IMR-90 (cell line): ENCODE data around the gene NAV2. TPM values are rescaled to one million over a fixed set of nuclear protein-coding genes. Genes with fewer than 3 reads are reported as not detected.

Source experiments
- ATAC-seq: fragments of 200-7000 bp; cut with Tn5 transposase; 2 replicates; pipeline ENCODE4 v1.9.1; 2020; ENCODE audit warnings: low read depth, mild to moderate bottlenecking, moderate library complexity
- BruUV-seq: library from RNA; stranded (reverse); fragments of 400-500 nt; replicated peaks from 2 replicates; lab custom pipeline; 2021; lab: Mats Ljungman, UMichigan
- CTCF ChIA-PET: fragments of 300-600 bp; formaldehyde crosslinking; extraction: SDS; loops from one replicate; lab custom pipeline; 2021; ENCODE audit warnings: antibody characterized with exemption; lab: Yijun Ruan, JAX
- POLR2A ChIA-PET: fragments of 300-600 bp; sonication (Branson Sonifier 250); formaldehyde crosslinking; loops from one replicate; lab custom pipeline; 2022; ENCODE audit warnings: antibody characterized with exemption; ENCODE audit not compliant: unreplicated experiment; lab: Charles Lee
- DNase-seq: peaks from one replicate; pipeline ENCODE4 v3.0.0; 2013
- H2AFZ ChIP-seq: replicated peaks from 2 replicates; pipeline ENCODE3; 2013; ENCODE audit warnings: low read length, mild to moderate bottlenecking; ENCODE audit not compliant: poor library complexity
- H2AK5ac ChIP-seq: 2 replicates; pipeline ENCODE4 v1.6.1; 2013; ENCODE audit warnings: low read depth, low read length, inconsistent platforms
- H2AK9ac ChIP-seq: replicated peaks from 2 replicates; pipeline ENCODE3; 2013; ENCODE audit warnings: mild to moderate bottlenecking, low read depth, low read length, moderate library complexity; ENCODE audit not compliant: poor library complexity
- H2BK120ac ChIP-seq: 2 replicates; pipeline ENCODE4 v1.6.1; 2013; ENCODE audit warnings: low read depth, low read length, inconsistent platforms
- H2BK15ac ChIP-seq: 3 replicates; pipeline ENCODE4 v1.6.1; 2013; ENCODE audit warnings: low read depth, low read length, inconsistent platforms
- H2BK20ac ChIP-seq: 2 replicates; pipeline ENCODE4 v1.6.1; 2013; ENCODE audit warnings: low read depth, mild to moderate bottlenecking, inconsistent platforms, low read length, moderate library complexity
- H2BK5ac ChIP-seq: 2 replicates; pipeline ENCODE4 v1.6.1; 2013; ENCODE audit warnings: mild to moderate bottlenecking, low read depth, low read length, inconsistent platforms; ENCODE audit not compliant: poor library complexity, severe bottlenecking
- H3K14ac ChIP-seq: replicated peaks from 2 replicates; pipeline ENCODE4 v1.6.1; 2013; ENCODE audit warnings: low read depth, low read length, inconsistent platforms
- H3K18ac ChIP-seq: 2 replicates; pipeline ENCODE4 v1.6.1; 2013; ENCODE audit warnings: low read depth, low read length, control low read depth
- H3K23ac ChIP-seq: 2 replicates; pipeline ENCODE4 v1.6.1; 2013; ENCODE audit warnings: low read depth, low read length, inconsistent platforms
- H3K27ac ChIP-seq: 2 replicates; pipeline ENCODE4 v1.5.1; 2013; ENCODE audit warnings: mild to moderate bottlenecking, control low read depth, low read length; ENCODE audit not compliant: insufficient read depth
- H3K27me3 ChIP-seq: 2 replicates; pipeline ENCODE4 v1.6.1; 2013; ENCODE audit warnings: low read length; ENCODE audit not compliant: control insufficient read depth, insufficient read depth
- H3K36me3 ChIP-seq: 2 replicates; pipeline ENCODE4 v1.6.1; 2013; ENCODE audit warnings: low read length, mixed read lengths; ENCODE audit not compliant: control insufficient read depth, insufficient read depth
- H3K4ac ChIP-seq: 2 replicates; pipeline ENCODE4 v1.6.1; 2013; ENCODE audit warnings: low read depth, low read length, inconsistent platforms
- H3K4me1 ChIP-seq: 2 replicates; pipeline ENCODE4 v1.6.1; 2013; ENCODE audit warnings: low read length, mixed read lengths; ENCODE audit not compliant: control insufficient read depth, insufficient read depth
- H3K4me2 ChIP-seq: 2 replicates; pipeline ENCODE4 v1.6.1; 2013; ENCODE audit warnings: low read depth, mild to moderate bottlenecking, control low read depth, low read length, moderate library complexity
- H3K4me3 ChIP-seq: 2 replicates; pipeline ENCODE4 v1.5.1; 2013; ENCODE audit warnings: low read depth, mild to moderate bottlenecking, control low read depth, low read length, moderate library complexity; ENCODE audit not compliant: insufficient read depth
- H3K56ac ChIP-seq: 2 replicates; pipeline ENCODE4 v1.6.1; 2013; ENCODE audit warnings: low read length, inconsistent platforms; ENCODE audit not compliant: insufficient read depth; ENCODE audit errors: extremely low read depth
- H3K79me1 ChIP-seq, 2 experiments: 2 replicates each; pipeline ENCODE4 v1.6.1; 2013; ENCODE audit warnings: low read length in 2 of 2, inconsistent platforms in 1 of 2, low read depth in 1 of 2
- H3K9ac ChIP-seq: 2 replicates; pipeline ENCODE4 v1.6.1; 2013; ENCODE audit warnings: low read depth, low read length, control low read depth
- H3K9me1 ChIP-seq: 2 replicates; pipeline ENCODE4 v1.6.1; 2013; ENCODE audit warnings: low read length, inconsistent platforms; ENCODE audit not compliant: insufficient read depth
- H3K9me3 ChIP-seq: 2 replicates; pipeline ENCODE4 v1.6.1; 2013; ENCODE audit warnings: low read length; ENCODE audit not compliant: control insufficient read depth, insufficient read depth
- H4K20me1 ChIP-seq: 2 replicates; pipeline ENCODE4 v1.6.1; 2013; ENCODE audit warnings: low read length, inconsistent platforms; ENCODE audit not compliant: insufficient read depth
- H4K5ac ChIP-seq: 2 replicates; pipeline ENCODE4 v1.6.1; 2013; ENCODE audit warnings: mild to moderate bottlenecking, low read depth, low read length, control low read depth
- H4K8ac ChIP-seq, 2 experiments: 2 replicates each; pipeline ENCODE4 v1.6.1; 2013; ENCODE audit warnings: low read depth in 2 of 2, low read length in 2 of 2, control low read depth in 1 of 2, inconsistent platforms in 1 of 2
- H4K91ac ChIP-seq: 2 replicates; pipeline ENCODE4 v1.6.1; 2013; ENCODE audit warnings: low read depth, low read length, inconsistent platforms; ENCODE audit not compliant: insufficient read depth
- BHLHE40 ChIP-seq: fragments of 150-350 bp; IDR thresholded peaks from 2 replicates; pipeline ENCODE4 v1.6.1; 2016; ENCODE audit warnings: mild to moderate bottlenecking, low read depth, low read length
- CEBPB ChIP-seq: IDR thresholded peaks from 2 replicates; pipeline ENCODE4 v1.6.1; 2012; ENCODE audit warnings: low read depth, low read length, improper control_type of control experiment
- MAZ ChIP-seq: IDR thresholded peaks from 2 replicates; pipeline ENCODE4 v1.6.1; 2012; ENCODE audit warnings: low read depth, mild to moderate bottlenecking, low read length, improper control_type of control experiment, moderate library complexity, borderline replicate concordance
- MXI1 ChIP-seq: IDR thresholded peaks from 2 replicates; pipeline ENCODE4 v1.6.1; 2012; ENCODE audit warnings: low read depth, mild to moderate bottlenecking, low read length, moderate library complexity, borderline replicate concordance
- POLR2A ChIP-seq: IDR thresholded peaks from 2 replicates; pipeline ENCODE4 v1.6.1; 2012; ENCODE audit warnings: mild to moderate bottlenecking, low read depth, low read length
- RCOR1 ChIP-seq: IDR thresholded peaks from 2 replicates; pipeline ENCODE4 v1.6.1; 2012; ENCODE audit warnings: mild to moderate bottlenecking, low read length, improper control_type of control experiment; ENCODE audit not compliant: insufficient replicate concordance
- WGBS, 2 experiments: methylation state at CpG; one replicate each; pipeline versions ENCODE4 v1.1.5 to v1.1.7; 2013; ENCODE audit warnings: missing lambda C conversion rate in 2 of 2; ENCODE audit not compliant: insufficient read length in 1 of 2; ENCODE audit errors: extremely low coverage in 2 of 2; 5-methylcytosine and 5-hydroxymethylcytosine counted together
- dilution Hi-C: fragments of 300-500 bp; cut with HindIII; formaldehyde crosslinking; loops from one replicate; pipeline ENCODE4 v1.14.3; 2018; ENCODE audit warnings: low sequenced_read_pairs; ENCODE audit not compliant: unreplicated experiment
- in situ Hi-C: fragments of 300-500 bp; cut with MboI; formaldehyde crosslinking; loops from 3 replicates; pipeline ENCODE4 v1.14.3; 2019; ENCODE audit warnings: low sequenced_read_pairs, inconsistent platforms, mixed read lengths
- intact Hi-C: fragments of 100-400 bp; cut with micrococcal nuclease; formaldehyde crosslinking; loops from 2 replicates; pipeline ENCODE4 v1.10.0; 2022
- polyA plus RNA-seq, 3 experiments: library from polyadenylated mRNA; depleted of rRNA; stranded (reverse); fragments of >200 nt; gene quantifications; 2 replicates each; pipeline ENCODE4 v1.2.3, GENCODE V29; 2012; ENCODE audit warnings: low replicate concordance in 1 of 3
- total RNA-seq: library from RNA; depleted of rRNA; stranded (reverse); fragments of >200 nt; gene quantifications from 2 replicates; pipeline ENCODE4 v1.2.3, GENCODE V29; 2012

NAV2 gene
- total and polyA plus RNA-seq, 2 of the 4 experiments (the other 2 are of a cell fraction) = 4.5 to 12.6 TPM

GRCh38 chr11:19988598-19988997 is 276.0 kb downstream of the NAV2 start:
- Histone ChIP-seq H3K4me3 (no peak overlapping the region), H3K27me3 (no peaks in the 10 kb centered on the region), H2BK120ac (0 out of 2 replicates have a peak overlapping the region, but pooled peaks have one; percentile 10), H3K9me1 (peaks cover 22% of the 10 kb centered on the region), H3K36me3 (peaks cover 3% of the 10 kb centered on the region; the same call in 1 of the 2 replicates), H3K56ac (no peak overlapping the region), H3K9me3 (no peaks in the 10 kb centered on the region), H2BK5ac (peak overlapping the region; percentile 46), H2BK20ac (no peak overlapping the region), H4K20me1 (no peaks in the 10 kb centered on the region), H3K23ac (no peak overlapping the region), H3K4me2 (no peak overlapping the region), H2AK9ac (peak overlapping the region; percentile 15), H3K79me1 (peaks cover 3 to 6% of the 10 kb centered on the region in 2 experiments; a peak in 3 of 4 replicates), H2AK5ac (peak overlapping the region; percentile 45; the same call in 1 of the 2 replicates), H2AFZ (peak overlapping the region; percentile 35), H2BK15ac (peak overlapping the region; percentile 19; the same call in 1 of the 3 replicates), H3K27ac (peak overlapping the region; percentile 1; the same call in 1 of the 2 replicates), H3K18ac (peak overlapping the region; percentile 0; the same call in 1 of the 2 replicates), H3K4ac (peak overlapping the region; percentile 41), H4K5ac (no peak overlapping the region), H3K4me1 (peaks cover 12% of the 10 kb centered on the region), H3K9ac (no peak overlapping the region), H4K91ac (no peak overlapping the region), H4K8ac (0 out of 4 replicates have a peak overlapping the region, but pooled peaks of 1 of the 2 experiments have one; percentile 0), H3K14ac (0 out of 2 replicates have a peak overlapping the region, but pooled peaks have one; percentile 23)
- ChIA-PET CTCF (no interaction called here), POLR2A (interaction anchor here (0.7 kb wide), 1 partner anchor 57 kb away, joined by 4 read pairs; no protein-coding TSS in a partner anchor)
- WGBS, 2 experiments = no CpG with 5 or more reads among the region's 2 CpGs
- intact Hi-C loops = no loop called here
- TF ChIP-seq POLR2A (peak; percentile 34; the same call in 1 of the 2 replicates), MAZ (no peak), RCOR1 (peak; percentile 76), MXI1 (no peak), BHLHE40 (no peak), CEBPB (peak; percentile 48; the same call in 1 of the 2 replicates)
- peak; percentile 92 for DNase-seq
- BruUV-seq = no TSS peak
- dilution Hi-C loops = no loop called here
- ATAC-seq = peak; percentile 94
- in situ Hi-C loops = no loop called here
